H1 (cell line): ENCODE measurements around the gene PRR12. TPM values are rescaled to one million over a fixed set of nuclear protein-coding genes. Genes with fewer than 3 reads are reported as not detected.
A peak's percentile ranks its signal among the peaks of the same experiment; 100 is the strongest.

Source experiments
- CTCF ChIA-PET: fragments of 300-600 bp; sonication (Branson Sonifier 250); formaldehyde crosslinking; loops from one replicate; lab custom pipeline; 2021; ENCODE audit not compliant: partially characterized antibody; lab: Charles Lee
- POLR2A ChIA-PET: fragments of 300-600 bp; sonication (Branson Sonifier 250); formaldehyde crosslinking; loops from one replicate; lab custom pipeline; 2021; ENCODE audit warnings: inconsistent platforms; ENCODE audit not compliant: partially characterized antibody; lab: Charles Lee
- DNase-seq, 2 experiments: peaks; one replicate each; pipeline versions ENCODE4 v3.0.0 to v3.0.0-alpha.2; 2010 to 2022; ENCODE audit warnings: low spot score in 2 of 2, low read depth in 1 of 2, mixed read lengths in 1 of 2
- FAIRE-seq: peaks from 2 replicates; lab custom pipeline; 2011; peaks lifted over from hg19 to GRCh38; lab: Jason Lieb, UNC
- H2AFZ ChIP-seq: 2 replicates; pipeline ENCODE4 v1.8.1; 2012; ENCODE audit warnings: low read length, inconsistent platforms
- H2AK5ac ChIP-seq: 2 replicates; pipeline ENCODE4 v1.6.1; 2013; ENCODE audit warnings: low read depth, low read length
- H2BK120ac ChIP-seq: replicated peaks from 2 replicates; pipeline ENCODE3; 2013; ENCODE audit warnings: low read depth, low read length, inconsistent platforms
- H2BK12ac ChIP-seq: 2 replicates; pipeline ENCODE4 v1.6.1; 2013; ENCODE audit warnings: low read depth, low read length
- H2BK15ac ChIP-seq: 2 replicates; pipeline ENCODE4 v1.6.1; 2013; ENCODE audit warnings: low read length
- H2BK20ac ChIP-seq: 2 replicates; pipeline ENCODE4 v1.6.1; 2013; ENCODE audit warnings: low read length
- H2BK5ac ChIP-seq: 2 replicates; pipeline ENCODE4 v1.6.1; 2013; ENCODE audit warnings: low read depth, low read length
- H3K14ac ChIP-seq: 2 replicates; pipeline ENCODE4 v1.6.1; 2013; ENCODE audit warnings: inconsistent platforms; ENCODE audit not compliant: insufficient read length
- H3K18ac ChIP-seq: 2 replicates; pipeline ENCODE4 v1.6.1; 2013; ENCODE audit warnings: low read length; ENCODE audit errors: extremely low read depth
- H3K23ac ChIP-seq: 2 replicates; pipeline ENCODE4 v1.6.1; 2013; ENCODE audit warnings: inconsistent platforms; ENCODE audit not compliant: insufficient read length
- H3K23me2 ChIP-seq: 2 replicates; pipeline ENCODE4 v1.6.1; 2013; ENCODE audit warnings: low read depth, low read length
- H3K27ac ChIP-seq: 2 replicates; pipeline ENCODE4 v1.6.1; 2011; ENCODE audit warnings: low read depth, low read length, inconsistent platforms
- H3K27me3 ChIP-seq, 4 experiments: replicated peaks in 1 of 4; 1 replicate in 1 of 4; 2 replicates in 3 of 4; pipeline versions ENCODE4 v1.6.1 to v1.8.1; 2011 to 2013; ENCODE audit warnings: low read length in 3 of 4, mild to moderate bottlenecking in 3 of 4, inconsistent platforms in 2 of 4, mixed read lengths in 2 of 4, moderate library complexity in 1 of 4; ENCODE audit not compliant: control insufficient read depth in 3 of 4, insufficient read depth in 3 of 4; ENCODE audit errors: extremely low read depth in 1 of 4
- H3K36me3 ChIP-seq, 4 experiments: 2 replicates each; pipeline versions ENCODE4 v1.6.1 to v1.8.1; 2011 to 2013; ENCODE audit warnings: mild to moderate bottlenecking in 4 of 4, low read length in 3 of 4, moderate library complexity in 2 of 4, control low read depth in 1 of 4, inconsistent platforms in 1 of 4; ENCODE audit not compliant: insufficient read depth in 4 of 4, control insufficient read depth in 2 of 4
- H3K4ac ChIP-seq: replicated peaks from 2 replicates; pipeline ENCODE3; 2013; ENCODE audit warnings: low read length, low read depth, mixed read lengths, inconsistent platforms; ENCODE audit not compliant: insufficient read length
- H3K4me1 ChIP-seq, 4 experiments: replicated peaks in 1 of 4; 1 replicate in 1 of 4; 2 replicates in 3 of 4; pipeline versions ENCODE4 v1.6.1 to v1.8.1; 2011 to 2013; ENCODE audit warnings: low read length in 3 of 4, inconsistent platforms in 2 of 4, mixed read lengths in 1 of 4; ENCODE audit not compliant: insufficient read depth in 4 of 4, control insufficient read depth in 3 of 4
- H3K4me2 ChIP-seq, 2 experiments: 2 replicates each; pipeline versions ENCODE4 v1.6.1 to v1.8.1; 2011 to 2013; ENCODE audit warnings: low read depth in 2 of 2, low read length in 2 of 2, control low read depth in 1 of 2, inconsistent platforms in 1 of 2, mild to moderate bottlenecking in 1 of 2; ENCODE audit not compliant: insufficient read depth in 1 of 2
- H3K4me3 ChIP-seq, 4 experiments: fragments of 200-600, 300-600 bp in 1 of 4; sonication (generic), shearing (Covaris generic), sonication (Bioruptor Twin) in 1 of 4; 2 replicates each; pipeline versions ENCODE4 v1.5.1 to v1.8.1; 2011 to 2016; ENCODE audit warnings: low read length in 4 of 4, low read depth in 3 of 4, control low read depth in 2 of 4, inconsistent platforms in 2 of 4, mild to moderate bottlenecking in 2 of 4, mixed read lengths in 1 of 4, moderate library complexity in 1 of 4; ENCODE audit not compliant: insufficient read depth in 2 of 4; ENCODE audit errors: extremely low read depth in 1 of 4
- H3K56ac ChIP-seq: replicated peaks from 2 replicates; pipeline ENCODE3; 2013; ENCODE audit warnings: low read depth, mild to moderate bottlenecking, mixed read lengths, low read length, inconsistent platforms; ENCODE audit not compliant: insufficient read length
- H3K79me1 ChIP-seq: 2 replicates; pipeline ENCODE4 v1.6.1; 2013; ENCODE audit warnings: low read depth, low read length, control low read depth
- H3K79me2 ChIP-seq, 2 experiments: 2 replicates each; pipeline versions ENCODE4 v1.6.1 to v1.8.1; 2012 to 2013; ENCODE audit warnings: low read length in 2 of 2, mild to moderate bottlenecking in 2 of 2, inconsistent platforms in 1 of 2; ENCODE audit not compliant: insufficient read depth in 2 of 2, control insufficient read depth in 1 of 2
- H3K9ac ChIP-seq, 4 experiments: replicated peaks in 1 of 4; 1 replicate in 1 of 4; 2 replicates in 3 of 4; pipeline versions ENCODE4 v1.6.1 to v1.8.1; 2011 to 2013; ENCODE audit warnings: low read depth in 3 of 4, low read length in 3 of 4, control low read depth in 2 of 4, mild to moderate bottlenecking in 2 of 4, moderate library complexity in 2 of 4, inconsistent platforms in 1 of 4; ENCODE audit errors: extremely low read depth in 1 of 4
- H3K9me3 ChIP-seq, 2 experiments: 2 replicates each; pipeline versions ENCODE4 v1.6.1 to v1.8.1; 2012 to 2013; ENCODE audit warnings: mild to moderate bottlenecking in 2 of 2, moderate library complexity in 2 of 2, control low read depth in 1 of 2, inconsistent platforms in 1 of 2, low read depth in 1 of 2, low read length in 1 of 2, mixed read lengths in 1 of 2; ENCODE audit not compliant: insufficient read depth in 2 of 2
- H4K20me1 ChIP-seq, 2 experiments: replicated peaks in 1 of 2; 2 replicates each; pipeline versions ENCODE3 to v1.8.1; 2011 to 2013; ENCODE audit warnings: inconsistent platforms in 2 of 2, low read length in 2 of 2, mild to moderate bottlenecking in 1 of 2; ENCODE audit not compliant: insufficient read depth in 2 of 2, control insufficient read depth in 1 of 2
- H4K5ac ChIP-seq: 2 replicates; pipeline ENCODE4 v1.6.1; 2013; ENCODE audit warnings: low read length, low read depth, mixed read lengths, inconsistent platforms; ENCODE audit not compliant: insufficient read length
- H4K8ac ChIP-seq: 2 replicates; pipeline ENCODE4 v1.8.0; 2013; ENCODE audit warnings: mild to moderate bottlenecking, moderate library complexity, low read length, inconsistent platforms; ENCODE audit not compliant: insufficient read depth; ENCODE audit errors: extremely low read depth
- H4K91ac ChIP-seq: replicated peaks from 2 replicates; pipeline ENCODE3; 2013; ENCODE audit warnings: low read length, mixed read lengths, inconsistent platforms; ENCODE audit not compliant: insufficient read length
- BCL11A ChIP-seq, 2 experiments: IDR thresholded peaks; one replicate each; pipeline ENCODE4 v1.6.1; 2011; ENCODE audit warnings: low read depth in 2 of 2, low read length in 2 of 2, mild to moderate bottlenecking in 2 of 2
- BRCA1 ChIP-seq: IDR thresholded peaks from 2 replicates; pipeline ENCODE4 v1.6.1; 2012; ENCODE audit warnings: low read depth, low read length, improper control_type of control experiment
- CHD1 ChIP-seq: IDR thresholded peaks from 2 replicates; pipeline ENCODE4 v1.6.1; 2012; ENCODE audit warnings: low read depth, low read length, improper control_type of control experiment
- CHD2 ChIP-seq: IDR thresholded peaks from 2 replicates; pipeline ENCODE4 v1.6.1; 2012; ENCODE audit warnings: low read length, improper control_type of control experiment
- CTBP2 ChIP-seq: IDR thresholded peaks from 2 replicates; pipeline ENCODE4 v1.7.0; 2011; ENCODE audit warnings: borderline replicate concordance, mild to moderate bottlenecking, moderate library complexity, mixed read lengths, low read length; ENCODE audit not compliant: insufficient read depth, insufficient read length
- GTF2F1 ChIP-seq: IDR thresholded peaks from 2 replicates; pipeline ENCODE4 v1.6.1; 2012; ENCODE audit warnings: low read depth, low read length, improper control_type of control experiment, borderline replicate concordance
- JUND ChIP-seq: IDR thresholded peaks from 2 replicates; pipeline ENCODE4 v1.6.1; 2011; ENCODE audit warnings: mild to moderate bottlenecking, improper control_type of control experiment, low read length
- KDM5A ChIP-seq: fragments of 200-600 bp; IDR thresholded peaks from 2 replicates; pipeline ENCODE4 v1.7.1; 2012; ENCODE audit warnings: mild to moderate bottlenecking, low read length, inconsistent platforms, mixed read lengths
- MAX ChIP-seq: IDR thresholded peaks from 2 replicates; pipeline ENCODE4 v1.6.1; 2012; ENCODE audit warnings: inconsistent platforms
- PHF8 ChIP-seq: fragments of 200-600 bp; sonication (generic); conservative IDR thresholded peaks from 2 replicates; pipeline ENCODE4 v1.7.1; 2012; ENCODE audit warnings: low read depth, mild to moderate bottlenecking, inconsistent platforms, low read length, moderate library complexity
- SP1 ChIP-seq: IDR thresholded peaks from 2 replicates; pipeline ENCODE4 v1.6.1; 2011; ENCODE audit warnings: low read depth, low read length
- WGBS, 2 experiments: shearing (Covaris generic) in 1 of 2; methylation state at CpG; one replicate each; pipeline versions ENCODE4 v1.1.6 to v1.1.7; 2013 to 2015; ENCODE audit warnings: low lambda C conversion rate in 2 of 2, mixed read lengths in 2 of 2, inconsistent platforms in 1 of 2, low coverage in 1 of 2, missing lambda C conversion rate in 1 of 2; ENCODE audit not compliant: insufficient replicate concordance in 2 of 2, insufficient coverage in 1 of 2, insufficient read length in 1 of 2; ENCODE audit errors: extremely low coverage in 1 of 2, missing lambda C conversion rate in 1 of 2; 5-methylcytosine and 5-hydroxymethylcytosine counted together
- polyA plus RNA-seq, 7 experiments: library from polyadenylated mRNA; depleted of rRNA in 3 of 7; stranded (reverse) in 5 of 7; unstranded in 2 of 7; fragments of >200 nt in 5 of 7; fragments of 200-250 nt in 2 of 7; gene quantifications; 1 replicate in 5 of 7; 2 replicates in 1 of 7; 4 replicates in 1 of 7; pipeline versions ENCODE4 v1.2.1 to v1.2.3, GENCODE V29; 2011 to 2013; ENCODE audit warnings: missing spikeins in 2 of 7, mixed read lengths in 2 of 7
- total RNA-seq: library from RNA; stranded (reverse); fragmentation: NEBNext Ultra II Directional; extraction: Animal tissue kit (Norgen Biotek cat#: 25700); gene quantifications from 2 replicates; pipeline ENCODE4 v1.2.1, GENCODE V29; 2021

PRR12 gene
- total and polyA plus RNA-seq, 2 of the 8 experiments (the other 6 are each of a cell fraction or from before 2014, with no cell fraction given) = 2.5 to 59.4 TPM

- Histone ChIP-seq H2AFZ (0 out of 2 replicates have a peak within 1 kb of the TSS, but pooled peaks have one; percentile 31), H3K9ac (peak within 1 kb of the TSS; percentile 58 to 92 (median 80)), H2BK20ac (no peak within 1 kb of the TSS), H2BK120ac (no peak within 1 kb of the TSS), H2AK5ac (peak within 1 kb of the TSS; percentile 66; the same call in 1 of the 2 replicates), H3K14ac (no peak within 1 kb of the TSS), H3K4me3 (peak within 1 kb of the TSS; percentile 89 to 98 (median 96)), H4K8ac (peak within 1 kb of the TSS; percentile 69; the same call in 1 of the 2 replicates), H2BK12ac (peak within 1 kb of the TSS; percentile 43; the same call in 1 of the 2 replicates), H3K79me1 (peaks cover 5% of the 10 kb centered on the region), H4K91ac (peak within 1 kb of the TSS; percentile 54), H3K4me2 (peak within 1 kb of the TSS; percentile 85 to 89), H4K5ac (peak within 1 kb of the TSS; percentile 90), H3K56ac (peak within 1 kb of the TSS; percentile 86), H3K23ac (no peak within 1 kb of the TSS), H2BK5ac (peak within 1 kb of the TSS; percentile 86), H3K18ac (peak within 1 kb of the TSS; percentile 96), H2BK15ac (peak within 1 kb of the TSS; percentile 98; the same call in 1 of the 2 replicates), H3K27me3 (no peaks in the 10 kb centered on the region), H3K79me2 (peaks cover 5 to 32% of the 10 kb centered on the region in 2 experiments; a peak in 2 of 4 replicates), H3K9me3 (peaks cover 1 to 2% of the 10 kb centered on the region in 2 experiments), H3K27ac (peak within 1 kb of the TSS; percentile 72), H3K4me1 (peaks cover 0 to 7% (median 2%) of the 10 kb centered on the region in 4 experiments; a peak in 4 of 7 replicates), H3K23me2 (peaks cover 15% of the 10 kb centered on the region), H3K36me3 (peaks cover 12 to 38% (median 25%) of the 10 kb centered on the region in 4 experiments; a peak in 7 of 8 replicates), H4K20me1 (peaks cover 6 to 9% of the 10 kb centered on the region in 2 experiments), H3K4ac (no peak within 1 kb of the TSS)
- 1% methylated on average over 46 of the region's 50 CpGs; no CpG with 5 or more reads in 1 of the 2 experiments for WGBS, 2 experiments
- CTCF ChIA-PET = interaction anchor here (0.7 to 2.3 kb wide), 7 partner anchors 9 to 24 kb away, joined by 3 to 13 read pairs (median 6); partner anchors contain the start of gene ADM5
- DNase-seq (peak; percentile 86 to 98), FAIRE-seq (peak; percentile 60)
- POLR2A ChIA-PET = interaction anchor here (1.0 to 18.0 kb wide), 11 partner anchors 8 to 173 kb away, joined by 3 to 275 read pairs (median 10); partner anchors contain the start of genes ADM5, CPT1C, NOSIP and PRMT1
- no peak; the same call in 1 of the 2 replicates for TF ChIP-seq JUND
- 0 out of 2 replicates have a peak, but pooled peaks have one; percentile 36 for TF ChIP-seq SP1
- peak; percentile 62 for TF ChIP-seq PHF8
- no peak for TF ChIP-seq CHD2
- peak; percentile 64; the same call in 1 of the 2 replicates for TF ChIP-seq CHD1
- no peak for TF ChIP-seq MAX
- no peak for TF ChIP-seq BCL11A (IDR thresholded peaks at IDR 0.05; ENCODE audit: low read depth in 2 of 2, low read length in 2 of 2)
- TF ChIP-seq GTF2F1 = no peak
- no peak for TF ChIP-seq CTBP2
- no peak for TF ChIP-seq BRCA1
- no peak for TF ChIP-seq KDM5A
These were observed 74.6 kb downstream of the PRR12 start, which contains the start of the genes BCL2L12 and IRF3 for GRCh38 chr19:49665351-49666119. Gene BCL2L12 (plus strand): TSS chr19:49665933. CDS start chr19:49666693, 760 bp downstream. Gene IRF3 (minus strand): TSS chr19:49665857. CDS start chr19:49664838, 1,019 bp downstream.
